Ovary (tissue), 3 donors: ENCODE data around the gene CACUL1.

ENCODE experiments used
- CTCF ChIP-seq, 3 donors: fragments of 450-650 bp in 2 of 3; fragments of 200-600 bp in 1 of 3; IDR thresholded peaks; one replicate each; pipeline versions ENCODE4 v1.5.1 to v1.8.0; 2016 to 2022; ENCODE audit warnings: antibody characterized with exemption in 3 of 3, mild to moderate bottlenecking in 1 of 3
- EP300 ChIP-seq: sonication (generic); formaldehyde crosslinking; IDR thresholded peaks from one replicate; pipeline ENCODE4 v1.6.1; 2017; ENCODE audit warnings: antibody characterized with exemption
- POLR2A ChIP-seq: fragments of 450-650 bp; IDR thresholded peaks from one replicate; pipeline ENCODE4 v1.6.1; 2017; ENCODE audit warnings: antibody characterized with exemption, mild to moderate bottlenecking, moderate library complexity
- donor health status: DM: no; HTN: no; CAD: no.

GRCh38 chr10:118662228-118663035 lies 92.3 kb downstream of the CACUL1 start:
- TF ChIP-seq CTCF (IDR thresholded peaks at IDR 0.05) = no peak
- no peak for TF ChIP-seq POLR2A
- TF ChIP-seq EP300 = no peak
